ENCODE data around the gene ZFP57. TPM values are rescaled to one million over a fixed set of nuclear protein-coding genes. Genes with fewer than 3 reads are reported as not detected.
A peak's percentile ranks its signal among the peaks of the same experiment; 100 is the strongest.

The ZFP57 gene
- total RNA-seq, 4 donors from 2014 or later, result 0.76 TPM; not detected in 3

GRCh38 chr6:29661071-29661470 lies 19.9 kb downstream of the ZFP57 start:
- no peaks in the 10 kb centered on the region for H3K9me3 ChIP-seq
- DNase-seq (ENCODE audit: low spot score in 2 of 2), result no peak
- no peak overlapping the region for H3K4me3 ChIP-seq
- no peaks in the 10 kb centered on the region for H3K4me1 ChIP-seq
- H3K27me3 ChIP-seq, result peaks cover 31% of the 10 kb centered on the region
- 78% methylated on average over 3 of the region's 3 CpGs for WGBS
- TF ChIP-seq POLR2AphosphoS5 (IDR thresholded peaks at IDR 0.05), result no peak
- TF ChIP-seq POLR2A (IDR thresholded peaks at IDR 0.05), result no peak
- TF ChIP-seq CTCF (IDR thresholded peaks at IDR 0.05), result no peak
- no peak for TF ChIP-seq EP300 (IDR thresholded peaks at IDR 0.05)
- no peaks in the 10 kb centered on the region for H3K36me3 ChIP-seq
- no peak overlapping the region for H3K27ac ChIP-seq

DNA sequence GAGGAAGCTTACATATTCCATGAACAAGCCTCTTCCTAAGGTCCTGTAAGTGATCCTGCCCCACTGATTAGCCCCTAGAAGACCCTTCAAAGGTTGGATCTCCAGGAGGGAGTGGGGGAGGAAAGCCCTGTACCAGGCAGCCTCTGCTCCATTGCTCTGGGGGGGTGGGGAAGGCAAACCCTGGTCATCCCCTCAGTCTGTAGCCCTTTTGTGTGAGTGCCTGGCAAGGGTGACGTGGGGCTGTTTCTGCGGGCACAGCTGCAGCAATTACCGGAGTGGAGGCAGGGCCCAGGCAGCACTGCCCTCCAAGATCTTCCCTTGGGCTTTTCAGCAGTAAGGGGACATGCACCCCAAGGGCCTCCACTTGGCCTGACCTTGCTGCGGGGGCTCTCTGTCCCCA lies 24.2 kb downstream of the ZFP57 start, which contains the start of gene MOG:
TSS of gene MOG (plus strand) at position 295 of the 400 bp plus-strand sequence. CDS start 118 bp downstream, outside the sequence.
- Histone ChIP-seq H3K36me3 (no peaks in the 10 kb centered on the region), H3K4me1 (no peaks in the 10 kb centered on the region), H3K27ac (no peak within 1 kb of the TSS), H3K4me3 (no peak within 1 kb of the TSS), H3K9me3 (no peaks in the 10 kb centered on the region), H3K27me3 (peaks cover 9% of the 10 kb centered on the region)
- 80% methylated on average over 3 of the region's 4 CpGs for WGBS
- TF ChIP-seq POLR2A (IDR thresholded peaks at IDR 0.05) (no peak), EP300 (IDR thresholded peaks at IDR 0.05) (no peak), POLR2AphosphoS5 (IDR thresholded peaks at IDR 0.05) (no peak), CTCF (IDR thresholded peaks at IDR 0.05) (no peak)
- no peak for DNase-seq (ENCODE audit: low spot score in 2 of 2)

GRCh38 chr6:29656157-29656556 lies 24.8 kb downstream of the ZFP57 start:
- H3K36me3 ChIP-seq, result no peaks in the 10 kb centered on the region
- whole genome bisulfite sequencing, result 55% methylated on average over 2 of the region's 2 CpGs
- H3K27ac ChIP-seq, result no peak overlapping the region
- DNase-seq (ENCODE audit: low spot score in 2 of 2), result no peak
- no peak overlapping the region for H3K4me3 ChIP-seq
- no peaks in the 10 kb centered on the region for H3K4me1 ChIP-seq
- H3K27me3 ChIP-seq, result peaks cover 4% of the 10 kb centered on the region
- H3K9me3 ChIP-seq, result no peaks in the 10 kb centered on the region
- TF ChIP-seq POLR2AphosphoS5 (IDR thresholded peaks at IDR 0.05) (no peak), EP300 (IDR thresholded peaks at IDR 0.05) (no peak), CTCF (IDR thresholded peaks at IDR 0.05) (no peak), POLR2A (IDR thresholded peaks at IDR 0.05) (no peak)

DNA sequence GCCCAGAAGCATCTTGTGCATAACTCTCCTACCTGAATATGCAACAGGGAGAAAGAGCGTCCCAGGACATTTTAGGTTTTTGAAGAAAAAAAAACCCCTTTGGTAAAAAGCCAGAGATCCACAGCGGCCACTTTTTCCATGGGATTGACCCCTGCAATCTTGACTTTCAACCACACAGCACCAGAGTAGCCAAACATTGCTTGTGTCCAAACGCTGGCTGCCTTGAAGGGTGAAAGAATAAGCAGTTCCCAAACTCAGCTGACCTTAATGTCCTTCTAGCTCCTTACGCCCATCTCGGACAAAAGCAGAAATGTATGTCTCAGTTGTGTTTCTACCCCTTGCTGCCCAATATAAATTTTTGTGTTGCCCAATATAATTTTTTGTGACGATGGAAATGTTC lies 25.3 kb downstream of the ZFP57 start:
- Histone ChIP-seq H3K36me3 (no peaks in the 10 kb centered on the region), H3K27ac (no peak overlapping the region), H3K27me3 (no peaks in the 10 kb centered on the region), H3K4me1 (no peaks in the 10 kb centered on the region), H3K9me3 (no peaks in the 10 kb centered on the region), H3K4me3 (no peak overlapping the region)
- WGBS, result 78% methylated on average over 6 of the region's 6 CpGs
- no peak for DNase-seq (ENCODE audit: low spot score in 2 of 2)
- TF ChIP-seq POLR2A (IDR thresholded peaks at IDR 0.05), result no peak
- TF ChIP-seq CTCF (IDR thresholded peaks at IDR 0.05), result no peak
- TF ChIP-seq EP300 (IDR thresholded peaks at IDR 0.05), result no peak
- no peak for TF ChIP-seq POLR2AphosphoS5 (IDR thresholded peaks at IDR 0.05)

- DNase-seq (ENCODE audit: low spot score in 2 of 2), result no peak
- H3K27me3 ChIP-seq, result no peaks in the 10 kb centered on the region
- H3K4me3 ChIP-seq, result no peak overlapping the region
- no peaks in the 10 kb centered on the region for H3K36me3 ChIP-seq
- TF ChIP-seq EP300 (IDR thresholded peaks at IDR 0.05) (no peak), POLR2A (IDR thresholded peaks at IDR 0.05) (no peak), POLR2AphosphoS5 (IDR thresholded peaks at IDR 0.05) (no peak), CTCF (IDR thresholded peaks at IDR 0.05) (peak in 1 of 2 donors; percentile 60)
- H3K27ac ChIP-seq, result no peak overlapping the region
- no peaks in the 10 kb centered on the region for H3K9me3 ChIP-seq
- whole genome bisulfite sequencing, result 12% methylated on average over 8 of the region's 8 CpGs
- H3K4me1 ChIP-seq, result peaks cover 14% of the 10 kb centered on the region
Measured at GRCh38 chr6:29653452-29654038, 27.4 kb downstream of the ZFP57 start.

All from suprapubic skin (tissue), 4 donors.